Stomach (tissue), 4 donors: Measurements from ENCODE around the gene LAMB3.

Source experiments
- EP300 ChIP-seq: sonication (generic); formaldehyde crosslinking; IDR thresholded peaks from one replicate; pipeline ENCODE4 v1.6.1; 2017; ENCODE audit warnings: antibody characterized with exemption
- POLR2A ChIP-seq, 4 donors: fragments of 450-650 bp; IDR thresholded peaks; one replicate each; pipeline ENCODE4 v1.6.1; 2016; ENCODE audit warnings: antibody characterized with exemption in 4 of 4, control low read depth in 2 of 4, mild to moderate bottlenecking in 1 of 4, moderate library complexity in 1 of 4
- TF ChIP-seq, protein P1 (sequence below), 7 experiments: fragments of 450-650 bp in 4 of 7; fragments of 200-600 bp in 3 of 7; sonication (generic) in 3 of 7; IDR thresholded peaks; one replicate each; pipeline ENCODE4 v1.5.1; 2016 to 2019; ENCODE audit warnings: antibody characterized with exemption in 7 of 7, control low read depth in 2 of 7, mild to moderate bottlenecking in 1 of 7

DNA sequence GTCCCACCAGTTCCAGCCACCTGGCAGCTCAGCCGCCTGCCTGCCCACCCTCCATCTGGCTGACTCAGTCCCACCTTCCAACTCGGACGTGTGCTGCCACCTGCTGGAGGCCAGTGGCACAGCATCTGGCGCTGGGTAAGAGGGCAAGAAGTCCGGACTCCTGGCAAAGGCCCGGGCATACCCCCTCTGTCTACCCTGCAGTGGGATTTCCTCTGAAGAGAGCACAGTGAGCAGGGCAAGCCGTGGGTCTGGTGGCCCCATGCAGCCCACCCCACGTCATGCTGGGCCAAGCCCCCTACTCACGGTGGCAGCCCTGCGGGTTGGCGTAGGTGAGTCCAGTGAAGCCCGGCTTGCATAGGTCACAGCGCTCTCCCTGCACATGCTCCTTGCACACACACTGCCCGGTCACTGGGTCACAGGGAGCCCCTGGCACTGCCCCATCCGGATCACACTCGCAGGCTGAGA, 24.5 kb downstream of the LAMB3 start:
- TF ChIP-seq, protein P1, sequence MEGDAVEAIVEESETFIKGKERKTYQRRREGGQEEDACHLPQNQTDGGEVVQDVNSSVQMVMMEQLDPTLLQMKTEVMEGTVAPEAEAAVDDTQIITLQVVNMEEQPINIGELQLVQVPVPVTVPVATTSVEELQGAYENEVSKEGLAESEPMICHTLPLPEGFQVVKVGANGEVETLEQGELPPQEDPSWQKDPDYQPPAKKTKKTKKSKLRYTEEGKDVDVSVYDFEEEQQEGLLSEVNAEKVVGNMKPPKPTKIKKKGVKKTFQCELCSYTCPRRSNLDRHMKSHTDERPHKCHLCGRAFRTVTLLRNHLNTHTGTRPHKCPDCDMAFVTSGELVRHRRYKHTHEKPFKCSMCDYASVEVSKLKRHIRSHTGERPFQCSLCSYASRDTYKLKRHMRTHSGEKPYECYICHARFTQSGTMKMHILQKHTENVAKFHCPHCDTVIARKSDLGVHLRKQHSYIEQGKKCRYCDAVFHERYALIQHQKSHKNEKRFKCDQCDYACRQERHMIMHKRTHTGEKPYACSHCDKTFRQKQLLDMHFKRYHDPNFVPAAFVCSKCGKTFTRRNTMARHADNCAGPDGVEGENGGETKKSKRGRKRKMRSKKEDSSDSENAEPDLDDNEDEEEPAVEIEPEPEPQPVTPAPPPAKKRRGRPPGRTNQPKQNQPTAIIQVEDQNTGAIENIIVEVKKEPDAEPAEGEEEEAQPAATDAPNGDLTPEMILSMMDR (IDR thresholded peaks at IDR 0.05), result peak in 5 of 7 experiments; percentile 63 to 96 (median 89)
- TF ChIP-seq POLR2A (IDR thresholded peaks at IDR 0.05) (no peak), EP300 (no peak)
